Ascending aorta (tissue), 2 donors: ENCODE data around the gene SMPD4. TPM values are rescaled to one million over a fixed set of nuclear protein-coding genes. Genes with fewer than 3 reads are reported as not detected.
"Not testable (repeated sequence)": the region's sequence is repeated elsewhere in the genome, so short reads cannot be mapped to it uniquely, and the experiment has no call there.

Source experiments
- DNase-seq, 2 donors: peaks; one replicate each; pipeline ENCODE4 v3.0.0-alpha.2; 2019; ENCODE audit warnings: low spot score in 2 of 2
- H3K27ac ChIP-seq, 2 donors: fragments of 200-600 bp; sonication (generic); one replicate each; pipeline ENCODE4 v1.5.1; 2016 to 2017; ENCODE audit warnings: mild to moderate bottlenecking in 1 of 2
- H3K27me3 ChIP-seq: fragments of 200-600 bp; sonication (generic); one replicate; pipeline ENCODE4 v1.5.1; 2017
- H3K36me3 ChIP-seq, 2 donors: fragments of 200-600 bp; sonication (generic); one replicate each; pipeline ENCODE4 v1.5.1; 2016
- H3K4me1 ChIP-seq, 2 donors: fragments of 200-600 bp; sonication (generic); one replicate each; pipeline ENCODE4 v1.5.1; 2016 to 2017; ENCODE audit warnings: mild to moderate bottlenecking in 1 of 2
- H3K4me3 ChIP-seq, 2 donors: fragments of 200-600 bp; sonication (generic); one replicate each; pipeline ENCODE4 v1.5.1; 2016 to 2017; ENCODE audit warnings: mild to moderate bottlenecking in 1 of 2
- H3K9me3 ChIP-seq, 2 donors: fragments of 200-600 bp; sonication (generic); one replicate each; pipeline ENCODE4 v1.5.1; 2016
- intact Hi-C: fragments of 100-400 bp; cut with DNase I; formaldehyde crosslinking; loops from one replicate; pipeline ENCODE4 v1.15.1; 2023
- total RNA-seq: library from RNA; depleted of rRNA; stranded (reverse); fragments of >200 nt; gene quantifications from one replicate; pipeline ENCODE4 v1.1.0, GENCODE V29; 2016
- TF ChIP-seq, protein P1 (sequence below), 3 experiments: fragments of 200-600 bp in 2 of 3; fragments of 450-650 bp in 1 of 3; sonication (generic) in 2 of 3; IDR thresholded peaks; one replicate each; pipeline ENCODE4 v1.5.1; 2016 to 2019; ENCODE audit warnings: antibody characterized with exemption in 3 of 3, mild to moderate bottlenecking in 1 of 3, moderate library complexity in 1 of 3

The SMPD4 gene
- total RNA-seq, 1 donor from 2014 or later: 185 TPM

DNA sequence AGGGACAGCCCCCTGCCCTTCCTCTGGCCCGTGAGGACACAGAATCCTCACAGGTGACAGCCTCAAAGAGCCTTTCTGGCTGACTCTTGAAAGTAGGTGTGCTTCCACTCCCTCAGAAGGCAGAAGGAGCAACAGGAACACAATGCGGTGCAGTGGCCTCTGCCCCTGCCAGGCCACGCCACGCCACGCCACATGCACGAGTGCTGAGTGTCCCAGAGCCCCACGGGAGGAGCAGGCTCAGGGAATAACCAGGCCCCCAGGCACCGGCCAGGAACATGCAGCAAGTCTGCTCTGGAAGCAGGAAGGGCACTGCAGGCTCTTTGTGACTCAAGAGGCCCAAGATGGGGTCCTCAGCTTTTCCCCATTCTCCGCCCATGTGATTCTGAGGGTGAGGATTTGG is 18.4 kb downstream of the SMPD4 start:
- H3K4me3 ChIP-seq: no peak overlapping the region
- DNase-seq: no peak
- no peak overlapping the region for H3K27ac ChIP-seq
- no peaks in the 10 kb centered on the region for H3K9me3 ChIP-seq
- no peaks in the 10 kb centered on the region for H3K27me3 ChIP-seq
- TF ChIP-seq, protein P1, sequence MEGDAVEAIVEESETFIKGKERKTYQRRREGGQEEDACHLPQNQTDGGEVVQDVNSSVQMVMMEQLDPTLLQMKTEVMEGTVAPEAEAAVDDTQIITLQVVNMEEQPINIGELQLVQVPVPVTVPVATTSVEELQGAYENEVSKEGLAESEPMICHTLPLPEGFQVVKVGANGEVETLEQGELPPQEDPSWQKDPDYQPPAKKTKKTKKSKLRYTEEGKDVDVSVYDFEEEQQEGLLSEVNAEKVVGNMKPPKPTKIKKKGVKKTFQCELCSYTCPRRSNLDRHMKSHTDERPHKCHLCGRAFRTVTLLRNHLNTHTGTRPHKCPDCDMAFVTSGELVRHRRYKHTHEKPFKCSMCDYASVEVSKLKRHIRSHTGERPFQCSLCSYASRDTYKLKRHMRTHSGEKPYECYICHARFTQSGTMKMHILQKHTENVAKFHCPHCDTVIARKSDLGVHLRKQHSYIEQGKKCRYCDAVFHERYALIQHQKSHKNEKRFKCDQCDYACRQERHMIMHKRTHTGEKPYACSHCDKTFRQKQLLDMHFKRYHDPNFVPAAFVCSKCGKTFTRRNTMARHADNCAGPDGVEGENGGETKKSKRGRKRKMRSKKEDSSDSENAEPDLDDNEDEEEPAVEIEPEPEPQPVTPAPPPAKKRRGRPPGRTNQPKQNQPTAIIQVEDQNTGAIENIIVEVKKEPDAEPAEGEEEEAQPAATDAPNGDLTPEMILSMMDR (IDR thresholded peaks at IDR 0.05): no peak
- intact Hi-C loops: no loop called here
- no peaks in the 10 kb centered on the region for H3K4me1 ChIP-seq
- H3K36me3 ChIP-seq: peaks cover 47 to 66% of the 10 kb centered on the region in 2 donors

DNA sequence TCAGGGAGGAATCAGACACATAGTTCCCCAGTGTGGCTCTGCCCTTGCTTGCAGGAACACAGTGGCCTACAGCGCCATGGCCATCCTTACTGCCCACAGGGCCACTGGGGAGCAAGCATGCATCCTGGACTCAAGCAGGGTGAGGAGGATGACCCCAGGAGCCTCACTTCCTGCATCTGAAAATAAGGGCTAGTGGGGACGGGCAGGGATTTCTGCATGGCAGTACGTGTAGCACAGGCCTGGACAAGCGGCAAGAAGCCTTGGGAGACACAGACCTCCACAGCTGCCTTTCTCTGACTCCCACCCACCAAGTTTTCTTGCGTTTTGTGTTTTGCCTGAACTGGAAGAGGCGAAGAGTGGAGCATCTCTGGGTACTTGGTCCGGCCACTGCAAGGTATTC is 18.9 kb downstream of the SMPD4 start:
- H3K27me3 ChIP-seq, DNase-seq, H3K4me1 ChIP-seq, H3K9me3 ChIP-seq, H3K4me3 ChIP-seq, H3K27ac ChIP-seq, intact Hi-C loops: not testable (repeated sequence)
- H3K36me3 ChIP-seq: peaks cover 44 to 65% of the 10 kb centered on the region in 2 donors

DNA sequence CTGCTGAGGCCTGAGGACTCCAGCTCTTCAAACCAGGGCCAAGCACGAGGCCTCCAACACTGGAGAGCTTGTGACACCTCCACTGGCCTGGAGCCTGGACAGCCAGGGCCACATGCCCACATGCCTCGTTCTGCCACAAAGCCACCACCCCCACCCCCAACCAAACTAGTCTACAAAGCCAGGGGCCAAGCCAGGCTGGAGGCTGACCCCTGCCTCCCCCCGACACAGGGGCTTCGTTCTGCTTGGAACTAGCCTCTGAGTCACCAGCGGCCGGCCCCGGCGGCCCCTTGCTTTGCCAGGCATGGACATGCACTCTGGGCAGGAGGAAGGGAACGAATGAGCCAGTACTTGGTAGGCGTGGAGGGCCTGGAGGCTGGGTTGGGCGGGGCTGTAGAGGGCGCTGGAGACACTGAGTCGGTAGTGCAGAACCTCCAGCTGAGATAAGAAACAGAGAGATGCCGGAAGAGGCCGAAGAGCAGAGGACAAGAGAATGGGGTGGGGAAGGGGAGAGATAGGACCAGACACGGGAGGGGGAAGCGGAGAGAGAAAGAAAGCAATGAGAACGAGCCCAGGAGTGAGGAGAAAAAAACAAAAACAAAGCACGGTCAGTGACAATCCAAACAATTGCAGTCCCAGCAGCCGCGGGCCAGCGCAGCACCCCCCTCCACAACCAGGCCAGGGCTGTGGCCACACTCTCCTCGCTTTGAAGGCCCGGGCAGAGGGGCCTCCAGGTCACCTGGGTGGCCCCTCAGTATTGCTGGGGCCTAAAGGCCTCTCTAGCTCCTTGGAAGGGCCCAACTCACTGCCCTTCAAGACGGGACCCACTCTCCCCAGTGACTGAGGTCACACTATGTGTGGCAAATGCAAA is 20.3 kb downstream of the SMPD4 start:
- H3K27me3 ChIP-seq, H3K4me3 ChIP-seq, H3K9me3 ChIP-seq, DNase-seq, intact Hi-C loops, H3K4me1 ChIP-seq, H3K27ac ChIP-seq: not testable (repeated sequence)
- peaks cover 36 to 54% of the 10 kb centered on the region in 2 donors for H3K36me3 ChIP-seq

DNA sequence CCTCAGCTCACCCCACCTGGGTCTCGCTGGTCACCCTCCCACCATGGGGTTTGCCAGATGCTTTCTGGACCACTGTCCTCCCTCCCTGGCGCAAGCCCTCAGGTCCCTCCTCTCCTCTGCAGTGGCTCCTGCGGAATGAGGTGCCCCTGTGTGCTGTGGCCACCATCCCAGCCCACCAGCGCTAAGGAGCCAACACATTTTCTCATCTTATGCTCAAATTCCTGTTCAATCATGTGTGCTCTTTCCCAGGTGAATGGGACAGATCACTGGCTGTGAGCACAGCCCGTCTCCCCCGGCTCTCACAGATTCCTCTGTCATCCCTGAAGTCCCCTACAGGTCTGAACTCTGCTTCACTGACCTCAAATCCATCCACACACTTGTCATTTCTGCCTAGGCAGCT is 21.3 kb downstream of the SMPD4 start:
- Histone ChIP-seq H3K4me1 (no peaks in the 10 kb centered on the region), H3K9me3 (no peaks in the 10 kb centered on the region), H3K27ac (no peak overlapping the region), H3K36me3 (peaks cover 36 to 52% of the 10 kb centered on the region in 2 donors), H3K4me3 (no peak overlapping the region), H3K27me3 (no peaks in the 10 kb centered on the region)
- DNase-seq: no peak
- TF ChIP-seq, protein P1 (IDR thresholded peaks at IDR 0.05): no peak
- intact Hi-C loops: no loop called here

DNA sequence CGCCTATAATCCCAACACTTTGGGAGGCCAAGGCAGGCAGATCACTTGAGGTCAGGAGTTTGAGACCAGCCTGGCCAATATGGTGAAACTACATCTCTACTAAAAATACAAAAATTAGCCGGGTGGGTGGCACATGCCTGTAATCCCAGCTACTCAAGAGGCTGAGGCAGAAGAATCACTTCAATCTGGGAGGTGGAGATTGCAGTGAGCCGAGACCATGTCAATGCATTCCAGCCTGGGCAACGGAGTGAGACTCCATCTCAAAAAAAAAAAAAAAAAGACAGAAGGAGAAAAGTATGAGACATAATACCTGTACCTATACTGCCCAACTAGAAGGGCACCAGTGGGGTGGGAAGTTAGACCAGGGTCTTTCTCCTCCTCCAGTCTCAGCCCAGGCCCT is 22.0 kb downstream of the SMPD4 start:
- H3K27me3 ChIP-seq, H3K9me3 ChIP-seq, DNase-seq, H3K27ac ChIP-seq, H3K4me1 ChIP-seq, intact Hi-C loops, H3K4me3 ChIP-seq: not testable (repeated sequence)
- peaks cover 40 to 51% of the 10 kb centered on the region in 2 donors for H3K36me3 ChIP-seq

DNA sequence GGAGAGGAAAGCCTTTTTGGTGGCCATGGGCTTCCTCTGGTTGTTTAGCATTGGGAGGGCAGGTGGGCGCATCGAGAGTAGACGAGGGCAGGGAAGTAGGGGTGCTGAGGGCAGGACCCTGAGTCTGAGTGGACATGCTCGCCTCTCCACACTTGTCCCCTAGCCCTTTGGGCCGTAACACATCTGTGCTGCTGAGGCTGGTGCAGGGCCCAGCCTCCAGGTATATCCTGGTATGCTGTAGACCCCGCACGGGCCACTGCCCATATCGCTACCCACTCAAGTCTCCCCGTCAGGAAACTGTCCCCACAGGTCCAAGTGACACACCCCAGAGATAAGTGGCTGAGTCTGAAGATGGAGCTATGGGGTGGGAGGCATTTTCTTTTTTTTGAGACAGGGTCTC is 22.8 kb downstream of the SMPD4 start:
- TF ChIP-seq, protein P1 (IDR thresholded peaks at IDR 0.05): no peak
- intact Hi-C loops: no loop called here
- DNase-seq: no peak
- Histone ChIP-seq H3K4me1 (no peaks in the 10 kb centered on the region), H3K27ac (no peak overlapping the region), H3K27me3 (no peaks in the 10 kb centered on the region), H3K9me3 (no peaks in the 10 kb centered on the region), H3K36me3 (peaks cover 40 to 49% of the 10 kb centered on the region in 2 donors), H3K4me3 (no peak overlapping the region)

DNA sequence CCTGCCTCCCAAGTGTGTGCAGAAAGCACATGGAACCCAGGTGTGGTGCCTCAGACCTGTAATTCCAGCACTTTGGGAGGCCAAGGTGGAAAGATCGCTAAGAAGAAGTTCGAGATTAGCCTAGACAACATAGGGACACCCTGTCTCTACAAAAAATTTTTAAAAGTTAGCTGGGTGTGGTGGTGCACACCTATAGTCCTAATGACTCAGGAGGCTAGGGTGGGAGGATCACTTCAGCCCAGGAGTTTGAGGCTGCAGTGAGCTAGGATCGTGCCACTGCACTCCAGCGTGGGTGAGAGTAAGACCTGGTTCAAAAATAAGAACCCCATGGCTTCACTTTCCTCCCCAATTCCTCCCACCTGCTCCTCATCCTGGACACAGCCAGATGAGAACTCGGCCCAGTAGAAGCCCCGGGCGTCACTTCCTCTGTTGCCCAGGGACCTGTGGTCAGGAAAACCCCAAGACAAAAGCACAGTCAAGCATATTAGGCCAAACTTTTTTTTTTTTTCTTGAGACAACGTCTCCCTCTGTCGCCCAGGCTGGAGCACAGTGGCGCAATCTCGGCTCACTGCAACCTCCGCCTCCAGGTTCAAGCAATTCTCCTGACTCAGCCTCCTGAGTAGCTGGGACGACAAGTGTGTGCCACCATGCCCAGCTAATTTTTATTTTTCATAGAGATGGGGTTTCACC is 23.4 kb downstream of the SMPD4 start:
- H3K27ac ChIP-seq, DNase-seq, H3K27me3 ChIP-seq, H3K4me3 ChIP-seq, H3K9me3 ChIP-seq, intact Hi-C loops, H3K4me1 ChIP-seq: not testable (repeated sequence)
- H3K36me3 ChIP-seq: peaks cover 42 to 52% of the 10 kb centered on the region in 2 donors

DNA sequence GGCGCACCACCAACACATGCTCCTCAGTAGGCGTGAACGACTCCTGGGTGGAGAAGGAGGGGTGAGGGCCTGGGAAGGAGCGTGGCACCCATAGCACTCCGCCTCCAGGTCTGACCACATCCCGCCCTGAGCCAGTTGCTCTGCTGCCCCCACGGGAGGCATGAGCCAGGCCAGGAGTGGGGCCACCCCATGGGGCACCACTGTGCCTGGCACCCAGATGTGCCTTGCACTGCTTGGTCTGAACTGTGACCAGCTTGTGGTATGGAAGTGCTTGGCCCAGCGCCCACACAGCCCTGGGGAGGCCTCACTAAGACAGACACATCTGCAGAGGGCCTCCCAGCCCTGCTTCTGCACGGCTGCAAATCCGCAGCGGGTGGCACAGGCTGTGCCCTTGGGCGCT is 24.0 kb downstream of the SMPD4 start:
- intact Hi-C loops, H3K27ac ChIP-seq, DNase-seq, H3K4me1 ChIP-seq, H3K9me3 ChIP-seq, H3K4me3 ChIP-seq, H3K27me3 ChIP-seq: not testable (repeated sequence)
- peaks cover 48 to 52% of the 10 kb centered on the region in 2 donors for H3K36me3 ChIP-seq
